Subcutaneous abdominal adipose tissue (tissue), 5 donors: ENCODE results near the gene MACROH2A1.

Experiments used
- H3K27ac ChIP-seq: one replicate; pipeline ENCODE4 v1.7.0; 2013; ENCODE audit warnings: low read depth, mild to moderate bottlenecking, inconsistent platforms, low read length, moderate library complexity
- H3K27me3 ChIP-seq, 5 donors: one replicate each; pipeline ENCODE4 v1.7.0; 2013; ENCODE audit warnings: low read length in 5 of 5, inconsistent platforms in 1 of 5; ENCODE audit not compliant: control insufficient read depth in 5 of 5, insufficient read depth in 4 of 5
- H3K36me3 ChIP-seq, 5 donors: one replicate each; pipeline ENCODE4 v1.7.0; 2013; ENCODE audit warnings: low read length in 5 of 5; ENCODE audit not compliant: control insufficient read depth in 5 of 5, insufficient read depth in 5 of 5
- H3K4me1 ChIP-seq, 5 donors: one replicate each; pipeline ENCODE4 v1.7.0; 2013; ENCODE audit warnings: low read length in 5 of 5, mild to moderate bottlenecking in 3 of 5, moderate library complexity in 1 of 5; ENCODE audit not compliant: control insufficient read depth in 5 of 5, insufficient read depth in 5 of 5
- H3K4me3 ChIP-seq, 5 donors: one replicate each; pipeline ENCODE4 v1.7.0; 2013; ENCODE audit warnings: low read length in 5 of 5, low read depth in 1 of 5
- H3K9ac ChIP-seq, 5 donors: one replicate each; pipeline ENCODE4 v1.7.0; 2013; ENCODE audit warnings: low read length in 5 of 5, mild to moderate bottlenecking in 4 of 5, moderate library complexity in 3 of 5
- H3K9me3 ChIP-seq, 5 donors: one replicate each; pipeline ENCODE4 v1.7.0; 2013; ENCODE audit warnings: low read length in 5 of 5; ENCODE audit not compliant: control insufficient read depth in 5 of 5
- donor health status: healthy.
- donor health status: healthy.
- donor health status: healthy.
- donor health status: healthy.
- donor health status: healthy.

MACROH2A1 gene

GRCh38 chr5:135382106-135382790 lies 16.8 kb downstream of the MACROH2A1 start:
- Histone ChIP-seq H3K9ac (no peak overlapping the region), H3K4me3 (no peak overlapping the region), H3K9me3 (no peaks in the 10 kb centered on the region), H3K27me3 (no peaks in the 10 kb centered on the region), H3K27ac (no peak overlapping the region), H3K4me1 (peaks cover 3 to 71% (median 53%) of the 10 kb centered on the region in 5 donors), H3K36me3 (peaks cover 24 to 78% (median 49%) of the 10 kb centered on the region in 5 donors)

GRCh38 chr5:135379046-135379654 lies 19.9 kb downstream of the MACROH2A1 start:
- no peak overlapping the region for H3K27ac ChIP-seq
- H3K9ac ChIP-seq, result no peak overlapping the region
- H3K27me3 ChIP-seq, result no peaks in the 10 kb centered on the region
- peaks cover 8 to 63% (median 59%) of the 10 kb centered on the region in 5 donors for H3K4me1 ChIP-seq
- no peaks in the 10 kb centered on the region for H3K9me3 ChIP-seq
- peaks cover 25 to 64% (median 30%) of the 10 kb centered on the region in 5 donors for H3K36me3 ChIP-seq
- H3K4me3 ChIP-seq, result no peak overlapping the region

GRCh38 chr5:135377751-135378680 lies 21.0 kb downstream of the MACROH2A1 start:
- H3K4me1 ChIP-seq, result peaks cover 8 to 71% (median 66%) of the 10 kb centered on the region in 5 donors
- peak overlapping the region in 2 of 5 donors; percentile 6 to 24 for H3K9ac ChIP-seq
- no peak overlapping the region for H3K27ac ChIP-seq
- peaks cover 16 to 54% (median 27%) of the 10 kb centered on the region in 5 donors for H3K36me3 ChIP-seq
- H3K27me3 ChIP-seq, result no peaks in the 10 kb centered on the region
- H3K4me3 ChIP-seq, result no peak overlapping the region
- H3K9me3 ChIP-seq, result no peaks in the 10 kb centered on the region

GRCh38 chr5:135376961-135377624 lies 21.9 kb downstream of the MACROH2A1 start:
- H3K9ac ChIP-seq, result peak overlapping the region in 3 of 5 donors; percentile 3 to 24 (median 13)
- peaks cover 13 to 45% (median 23%) of the 10 kb centered on the region in 5 donors for H3K36me3 ChIP-seq
- no peak overlapping the region for H3K4me3 ChIP-seq
- H3K27ac ChIP-seq, result no peak overlapping the region
- no peaks in the 10 kb centered on the region for H3K9me3 ChIP-seq
- H3K27me3 ChIP-seq, result no peaks in the 10 kb centered on the region
- peaks cover 11 to 80% (median 73%) of the 10 kb centered on the region in 5 donors for H3K4me1 ChIP-seq

GRCh38 chr5:135375040-135375793 lies 23.8 kb downstream of the MACROH2A1 start:
- Histone ChIP-seq H3K27me3 (no peaks in the 10 kb centered on the region), H3K36me3 (peaks cover 10 to 44% (median 23%) of the 10 kb centered on the region in 5 donors), H3K4me1 (peaks cover 11 to 92% (median 76%) of the 10 kb centered on the region in 5 donors), H3K9me3 (no peaks in the 10 kb centered on the region), H3K27ac (peak overlapping the region; percentile 83), H3K4me3 (no peak overlapping the region), H3K9ac (peak overlapping the region in 3 of 5 donors; percentile 1 to 38 (median 26))

GRCh38 chr5:135373736-135374515 lies 25.1 kb downstream of the MACROH2A1 start:
- no peaks in the 10 kb centered on the region for H3K27me3 ChIP-seq
- H3K9me3 ChIP-seq, result no peaks in the 10 kb centered on the region
- peak overlapping the region in 1 of 5 donors; percentile 24 for H3K4me3 ChIP-seq
- H3K4me1 ChIP-seq, result peaks cover 7 to 80% (median 65%) of the 10 kb centered on the region in 5 donors
- H3K9ac ChIP-seq, result peak overlapping the region in 2 of 5 donors; percentile 38 to 45
- peak overlapping the region; percentile 83 for H3K27ac ChIP-seq
- peaks cover 10 to 48% (median 36%) of the 10 kb centered on the region in 5 donors for H3K36me3 ChIP-seq

- peaks cover 7 to 69% (median 58%) of the 10 kb centered on the region in 5 donors for H3K4me1 ChIP-seq
- no peak overlapping the region for H3K4me3 ChIP-seq
- no peaks in the 10 kb centered on the region for H3K9me3 ChIP-seq
- peak overlapping the region in 1 of 5 donors; percentile 30 for H3K9ac ChIP-seq
- peaks cover 6 to 49% (median 39%) of the 10 kb centered on the region in 5 donors for H3K36me3 ChIP-seq
- H3K27ac ChIP-seq, result peak overlapping the region; percentile 62
- no peaks in the 10 kb centered on the region for H3K27me3 ChIP-seq
Observed at GRCh38 chr5:135372654-135373381, 26.2 kb downstream of the MACROH2A1 start.

- Histone ChIP-seq H3K27ac (peak overlapping the region; percentile 62), H3K4me1 (peaks cover 9 to 58% (median 53%) of the 10 kb centered on the region in 5 donors), H3K27me3 (no peaks in the 10 kb centered on the region), H3K9ac (peak overlapping the region in 2 of 5 donors; percentile 21 to 41), H3K9me3 (no peaks in the 10 kb centered on the region), H3K4me3 (no peak overlapping the region), H3K36me3 (peaks cover 10 to 49% (median 44%) of the 10 kb centered on the region in 5 donors)
Observed at GRCh38 chr5:135371622-135372232, 27.3 kb downstream of the MACROH2A1 start.
